Fibroblast of lung (primary cell): ENCODE results near the gene ITPK1. TPM values are rescaled to one million over a fixed set of nuclear protein-coding genes. Genes with fewer than 3 reads are reported as not detected.
A peak's percentile ranks its signal among the peaks of the same experiment; 100 is the strongest.

Source experiments
- DNase-seq, 2 donors: peaks; one replicate each; pipeline versions ENCODE4 v3.0.0 to v3.0.0-alpha.2; 2010; ENCODE audit warnings: low read depth in 2 of 2
- H2AFZ ChIP-seq: 2 replicates; pipeline ENCODE4 v1.5.1; 2012; ENCODE audit warnings: low read length, control low read depth, inconsistent platforms
- H3K27ac ChIP-seq: 2 replicates; pipeline ENCODE4 v1.5.1; 2011; ENCODE audit warnings: low read length, control low read depth; ENCODE audit not compliant: insufficient read depth
- H3K27me3 ChIP-seq: 2 replicates; pipeline ENCODE4 v1.5.1; 2011; ENCODE audit warnings: mild to moderate bottlenecking, low read length; ENCODE audit not compliant: control insufficient read depth, insufficient read depth
- H3K36me3 ChIP-seq: 2 replicates; pipeline ENCODE4 v1.5.1; 2011; ENCODE audit warnings: low read length; ENCODE audit not compliant: control insufficient read depth, insufficient read depth
- H3K4me1 ChIP-seq: 2 replicates; pipeline ENCODE4 v1.5.1; 2011; ENCODE audit warnings: low read length; ENCODE audit not compliant: control insufficient read depth, insufficient read depth; ENCODE audit errors: extremely low read depth
- H3K4me2 ChIP-seq: 2 replicates; pipeline ENCODE4 v1.5.1; 2011; ENCODE audit warnings: low read length, control low read depth; ENCODE audit not compliant: insufficient read depth; ENCODE audit errors: extremely low read depth
- H3K4me3 ChIP-seq, 4 experiments: fragments of 200-600 bp in 1 of 4; sonication (generic) in 1 of 4; replicated peaks in 1 of 4; 2 replicates each; pipeline ENCODE4 v1.5.1; 2011 to 2016; ENCODE audit warnings: low read length in 4 of 4, low read depth in 3 of 4, mild to moderate bottlenecking in 3 of 4, control low read depth in 2 of 4, inconsistent platforms in 1 of 4, mixed read lengths in 1 of 4; ENCODE audit not compliant: insufficient read depth in 1 of 4; ENCODE audit errors: control extremely low read depth in 1 of 4
- H3K79me2 ChIP-seq: 2 replicates; pipeline ENCODE4 v1.5.1; 2012; ENCODE audit warnings: mild to moderate bottlenecking, low read length, inconsistent platforms; ENCODE audit not compliant: control insufficient read depth, insufficient read depth
- H3K9ac ChIP-seq: 2 replicates; pipeline ENCODE4 v1.5.1; 2011; ENCODE audit warnings: mild to moderate bottlenecking, low read length, control low read depth; ENCODE audit not compliant: insufficient read depth
- H3K9me3 ChIP-seq: 2 replicates; pipeline ENCODE4 v1.5.1; 2012; ENCODE audit warnings: low read depth, low read length; ENCODE audit not compliant: control insufficient read depth, insufficient read depth
- H4K20me1 ChIP-seq: 2 replicates; pipeline ENCODE4 v1.5.1; 2011; ENCODE audit warnings: low read length; ENCODE audit not compliant: control insufficient read depth, insufficient read depth; ENCODE audit errors: extremely low read depth
- EZH2 ChIP-seq: IDR thresholded peaks from 2 replicates; pipeline ENCODE4 v1.5.1; 2012; ENCODE audit warnings: low read length, control low read depth, mild to moderate bottlenecking; ENCODE audit errors: missing control alignments
- polyA plus RNA-seq, 2 donors: library from polyadenylated mRNA; depleted of rRNA in 1 of 2; stranded (reverse) in 1 of 2; unstranded in 1 of 2; fragments of >200 nt; gene quantifications; 2 replicates each; pipeline ENCODE4 v1.2.1, GENCODE V29; 2011 to 2012; ENCODE audit warnings: missing spikeins in 1 of 2
- total RNA-seq: library from RNA; depleted of rRNA; stranded (reverse); fragments of >200 nt; gene quantifications from 2 replicates; pipeline ENCODE4 v1.2.1, GENCODE V29; 2014
- TF ChIP-seq, protein P1 (sequence below), 2 donors: IDR thresholded peaks in 1 of 2; conservative IDR thresholded peaks in 1 of 2; 1 replicate in 1 of 2; 2 replicates in 1 of 2; pipeline ENCODE4 v1.5.1; 2011 to 2012; ENCODE audit warnings: low read length in 2 of 2, control low read depth in 1 of 2, inconsistent platforms in 1 of 2, low read depth in 1 of 2, mild to moderate bottlenecking in 1 of 2

ITPK1 gene
- total and polyA plus RNA-seq, 2 donors (not counting 1 experiment from before 2014, with no cell fraction given): 9.2 to 23.1 TPM

GRCh38 chr14:93047157-93047556 is 68.6 kb downstream of the ITPK1 start:
- H4K20me1 ChIP-seq: no peaks in the 10 kb centered on the region
- no peaks in the 10 kb centered on the region for H3K36me3 ChIP-seq
- no peak overlapping the region for H3K9ac ChIP-seq
- H3K27me3 ChIP-seq: no peaks in the 10 kb centered on the region
- TF ChIP-seq EZH2: no peak
- TF ChIP-seq, protein P1, sequence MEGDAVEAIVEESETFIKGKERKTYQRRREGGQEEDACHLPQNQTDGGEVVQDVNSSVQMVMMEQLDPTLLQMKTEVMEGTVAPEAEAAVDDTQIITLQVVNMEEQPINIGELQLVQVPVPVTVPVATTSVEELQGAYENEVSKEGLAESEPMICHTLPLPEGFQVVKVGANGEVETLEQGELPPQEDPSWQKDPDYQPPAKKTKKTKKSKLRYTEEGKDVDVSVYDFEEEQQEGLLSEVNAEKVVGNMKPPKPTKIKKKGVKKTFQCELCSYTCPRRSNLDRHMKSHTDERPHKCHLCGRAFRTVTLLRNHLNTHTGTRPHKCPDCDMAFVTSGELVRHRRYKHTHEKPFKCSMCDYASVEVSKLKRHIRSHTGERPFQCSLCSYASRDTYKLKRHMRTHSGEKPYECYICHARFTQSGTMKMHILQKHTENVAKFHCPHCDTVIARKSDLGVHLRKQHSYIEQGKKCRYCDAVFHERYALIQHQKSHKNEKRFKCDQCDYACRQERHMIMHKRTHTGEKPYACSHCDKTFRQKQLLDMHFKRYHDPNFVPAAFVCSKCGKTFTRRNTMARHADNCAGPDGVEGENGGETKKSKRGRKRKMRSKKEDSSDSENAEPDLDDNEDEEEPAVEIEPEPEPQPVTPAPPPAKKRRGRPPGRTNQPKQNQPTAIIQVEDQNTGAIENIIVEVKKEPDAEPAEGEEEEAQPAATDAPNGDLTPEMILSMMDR (conservative IDR thresholded peaks at IDR 0.05 in 1 of 2, IDR thresholded peaks at IDR 0.05 in 1 of 2; ENCODE audit: low read depth in 1 of 2, low read length in 2 of 2): no peak
- no peaks in the 10 kb centered on the region for H3K9me3 ChIP-seq
- DNase-seq: no peak
- H3K27ac ChIP-seq: no peak overlapping the region
- no peak overlapping the region for H2AFZ ChIP-seq
- no peak overlapping the region for H3K4me2 ChIP-seq
- no peak overlapping the region for H3K4me3 ChIP-seq
- peaks cover 3% of the 10 kb centered on the region for H3K4me1 ChIP-seq
- H3K79me2 ChIP-seq: no peaks in the 10 kb centered on the region

GRCh38 chr14:93046705-93047050 is 69.0 kb downstream of the ITPK1 start:
- Histone ChIP-seq H3K27me3 (no peaks in the 10 kb centered on the region), H3K4me1 (peaks cover 3% of the 10 kb centered on the region), H3K79me2 (no peaks in the 10 kb centered on the region), H3K4me2 (no peak overlapping the region), H3K9ac (no peak overlapping the region), H3K27ac (no peak overlapping the region), H4K20me1 (no peaks in the 10 kb centered on the region), H3K4me3 (no peak overlapping the region), H2AFZ (no peak overlapping the region), H3K36me3 (no peaks in the 10 kb centered on the region), H3K9me3 (no peaks in the 10 kb centered on the region)
- no peak for TF ChIP-seq EZH2
- TF ChIP-seq, protein P1 (conservative IDR thresholded peaks at IDR 0.05 in 1 of 2, IDR thresholded peaks at IDR 0.05 in 1 of 2; ENCODE audit: low read depth in 1 of 2, low read length in 2 of 2): no peak
- no peak for DNase-seq

DNA sequence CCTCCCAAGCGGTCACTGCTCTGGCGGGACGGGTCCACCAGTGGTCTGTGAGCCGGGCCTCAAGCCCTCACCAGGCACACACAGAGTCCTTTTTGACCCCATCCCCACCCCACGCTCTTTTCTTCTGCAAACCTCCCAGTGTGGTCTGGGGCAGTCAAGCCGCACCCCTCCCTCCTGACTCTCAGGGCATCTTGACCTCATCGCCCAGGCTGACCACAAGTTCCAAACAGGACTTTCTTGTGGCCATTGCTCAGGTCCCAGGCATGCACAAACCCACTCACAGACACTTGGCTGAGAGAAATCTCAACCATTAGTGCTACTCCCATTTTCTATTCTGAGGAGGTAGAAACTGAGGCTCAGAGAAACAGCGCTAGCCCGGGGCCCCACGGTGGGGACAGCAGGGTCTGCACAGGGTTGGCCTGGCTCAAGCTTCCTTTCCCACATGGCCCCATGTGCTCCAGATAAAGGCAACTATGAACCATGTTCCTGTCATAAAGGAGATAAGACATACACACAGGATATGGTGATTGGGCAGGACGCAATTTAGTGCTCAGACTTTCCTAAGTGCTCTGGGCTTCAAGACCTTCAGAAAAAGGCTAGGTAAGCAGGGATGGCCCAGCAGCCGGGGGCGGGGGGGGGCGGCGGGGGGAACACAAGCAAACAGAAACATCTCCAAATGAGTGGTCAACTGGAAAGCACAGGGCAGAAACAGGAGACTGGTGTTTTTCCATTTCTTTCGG is 69.6 kb downstream of the ITPK1 start:
- no peaks in the 10 kb centered on the region for H3K9me3 ChIP-seq
- H3K27ac ChIP-seq: no peak overlapping the region
- TF ChIP-seq, protein P1 (conservative IDR thresholded peaks at IDR 0.05 in 1 of 2, IDR thresholded peaks at IDR 0.05 in 1 of 2; ENCODE audit: low read depth in 1 of 2, low read length in 2 of 2): no peak
- TF ChIP-seq EZH2: no peak
- H2AFZ ChIP-seq: no peak overlapping the region
- no peaks in the 10 kb centered on the region for H4K20me1 ChIP-seq
- H3K4me2 ChIP-seq: no peak overlapping the region
- H3K27me3 ChIP-seq: no peaks in the 10 kb centered on the region
- H3K9ac ChIP-seq: no peak overlapping the region
- peaks cover 3% of the 10 kb centered on the region for H3K4me1 ChIP-seq
- no peaks in the 10 kb centered on the region for H3K36me3 ChIP-seq
- no peak overlapping the region for H3K4me3 ChIP-seq
- DNase-seq: peak; percentile 63 to 95
- H3K79me2 ChIP-seq: no peaks in the 10 kb centered on the region
